Measurements from ENCODE around the gene DAPL1. TPM values are rescaled to one million over a fixed set of nuclear protein-coding genes. Genes with fewer than 3 reads are reported as not detected.

Gene DAPL1
- total RNA-seq, 2 donors from 2014 or later: 0.48 TPM; not detected in 1

- DNase-seq: no peak
- Histone ChIP-seq H3K36me3 (no peaks in the 10 kb centered on the region), H3K9me3 (no peaks in the 10 kb centered on the region), H3K9ac (ENCODE audit: low read depth in 2 of 2, low read length in 2 of 2) (no peak overlapping the region), H3K4me3 (no peak overlapping the region), H3K27ac (no peak overlapping the region), H3K4me1 (no peaks in the 10 kb centered on the region), H3K27me3 (no peaks in the 10 kb centered on the region)
- intact Hi-C loops (cut with DNase I): no loop called here
- TF ChIP-seq, protein P1, sequence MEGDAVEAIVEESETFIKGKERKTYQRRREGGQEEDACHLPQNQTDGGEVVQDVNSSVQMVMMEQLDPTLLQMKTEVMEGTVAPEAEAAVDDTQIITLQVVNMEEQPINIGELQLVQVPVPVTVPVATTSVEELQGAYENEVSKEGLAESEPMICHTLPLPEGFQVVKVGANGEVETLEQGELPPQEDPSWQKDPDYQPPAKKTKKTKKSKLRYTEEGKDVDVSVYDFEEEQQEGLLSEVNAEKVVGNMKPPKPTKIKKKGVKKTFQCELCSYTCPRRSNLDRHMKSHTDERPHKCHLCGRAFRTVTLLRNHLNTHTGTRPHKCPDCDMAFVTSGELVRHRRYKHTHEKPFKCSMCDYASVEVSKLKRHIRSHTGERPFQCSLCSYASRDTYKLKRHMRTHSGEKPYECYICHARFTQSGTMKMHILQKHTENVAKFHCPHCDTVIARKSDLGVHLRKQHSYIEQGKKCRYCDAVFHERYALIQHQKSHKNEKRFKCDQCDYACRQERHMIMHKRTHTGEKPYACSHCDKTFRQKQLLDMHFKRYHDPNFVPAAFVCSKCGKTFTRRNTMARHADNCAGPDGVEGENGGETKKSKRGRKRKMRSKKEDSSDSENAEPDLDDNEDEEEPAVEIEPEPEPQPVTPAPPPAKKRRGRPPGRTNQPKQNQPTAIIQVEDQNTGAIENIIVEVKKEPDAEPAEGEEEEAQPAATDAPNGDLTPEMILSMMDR (IDR thresholded peaks at IDR 0.05): no peak
Observed at GRCh38 chr2:158778243-158778642, 16.9 kb upstream of the DAPL1 start.

DNA sequence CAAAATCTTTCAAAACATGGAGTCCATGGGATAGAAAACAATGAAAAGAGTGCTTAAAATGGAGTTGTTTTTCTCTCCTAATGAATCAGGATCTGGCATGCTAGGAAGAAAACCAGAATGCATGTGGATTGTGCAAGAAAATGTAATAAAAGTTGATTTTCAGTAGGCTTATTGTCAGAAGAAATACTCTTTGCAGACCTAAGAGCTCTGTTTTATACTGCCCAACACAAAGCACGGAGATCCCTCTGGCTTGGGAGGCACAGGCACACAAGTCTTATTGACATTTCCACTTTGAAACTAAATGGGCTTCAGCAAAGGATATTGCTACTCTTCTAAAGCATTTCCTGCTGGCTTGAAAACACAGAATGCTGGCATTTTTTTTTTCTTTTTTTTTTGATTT is 15.5 kb upstream of the DAPL1 start:
- H3K27me3 ChIP-seq: no peaks in the 10 kb centered on the region
- H3K36me3 ChIP-seq: no peaks in the 10 kb centered on the region
- H3K4me1 ChIP-seq: no peaks in the 10 kb centered on the region
- intact Hi-C loops (cut with DNase I): no loop called here
- no peak for DNase-seq
- TF ChIP-seq, protein P1 (IDR thresholded peaks at IDR 0.05): no peak
- no peaks in the 10 kb centered on the region for H3K9me3 ChIP-seq
- no peak overlapping the region for H3K4me3 ChIP-seq
- H3K27ac ChIP-seq: no peak overlapping the region
- no peak overlapping the region for H3K9ac ChIP-seq (ENCODE audit: low read depth in 2 of 2, low read length in 2 of 2)

GRCh38 chr2:158781353-158781961 is 13.7 kb upstream of the DAPL1 start:
- TF ChIP-seq, protein P1 (IDR thresholded peaks at IDR 0.05): no peak
- Histone ChIP-seq H3K9me3 (no peaks in the 10 kb centered on the region), H3K4me1 (no peaks in the 10 kb centered on the region), H3K36me3 (no peaks in the 10 kb centered on the region), H3K4me3 (no peak overlapping the region), H3K27me3 (no peaks in the 10 kb centered on the region), H3K27ac (no peak overlapping the region), H3K9ac (ENCODE audit: low read depth in 2 of 2, low read length in 2 of 2) (no peak overlapping the region)
- intact Hi-C loops (cut with DNase I): no loop called here
- no peak for DNase-seq

GRCh38 chr2:158782136-158782535 is 13.0 kb upstream of the DAPL1 start:
- H3K27ac ChIP-seq: no peak overlapping the region
- H3K9me3 ChIP-seq: no peaks in the 10 kb centered on the region
- H3K36me3 ChIP-seq: no peaks in the 10 kb centered on the region
- intact Hi-C loops (cut with DNase I): no loop called here
- no peak overlapping the region for H3K9ac ChIP-seq (ENCODE audit: low read depth in 2 of 2, low read length in 2 of 2)
- TF ChIP-seq, protein P1 (IDR thresholded peaks at IDR 0.05): no peak
- no peak for DNase-seq
- no peaks in the 10 kb centered on the region for H3K27me3 ChIP-seq
- H3K4me3 ChIP-seq: no peak overlapping the region
- no peaks in the 10 kb centered on the region for H3K4me1 ChIP-seq

- H3K27ac ChIP-seq: no peak overlapping the region
- no peak overlapping the region for H3K4me3 ChIP-seq
- H3K4me1 ChIP-seq: no peaks in the 10 kb centered on the region
- H3K9me3 ChIP-seq: no peaks in the 10 kb centered on the region
- H3K36me3 ChIP-seq: no peaks in the 10 kb centered on the region
- no peak for DNase-seq
- TF ChIP-seq, protein P1 (IDR thresholded peaks at IDR 0.05): no peak
- intact Hi-C loops (cut with DNase I): no loop called here
- no peaks in the 10 kb centered on the region for H3K27me3 ChIP-seq
- H3K9ac ChIP-seq (ENCODE audit: low read depth in 2 of 2, low read length in 2 of 2): no peak overlapping the region
Observed at GRCh38 chr2:158782616-158783015, 12.5 kb upstream of the DAPL1 start.
